Activated naive CD4-positive, alpha-beta T cell treated with anti-CD3 and anti-CD28 coated beads, Interleukin-2, amount 10 ng/mL, durations not matched to agents 7 days and 5 days (primary cell): ENCODE measurements around the gene UFC1.

Experiments
- CTCF ChIA-PET: fragments of 350-600 bp; sonication (Branson Sonifier 250); formaldehyde crosslinking; loops from one replicate; lab custom pipeline; 2021; ENCODE audit warnings: antibody characterized with exemption; lab: Charles Lee
- DNase-seq: peaks from one replicate; pipeline ENCODE4 v3.0.0-alpha.2; 2020
- H3K27ac Mint-ChIP-seq: one replicate; pipeline ENCODE4 v1.8.0; 2021; ENCODE audit warnings: mild to moderate bottlenecking, moderate library complexity, mixed read lengths
- H3K27me3 Mint-ChIP-seq: one replicate; pipeline ENCODE4 v1.8.0; 2021; ENCODE audit warnings: mild to moderate bottlenecking, mixed read lengths
- H3K36me3 Mint-ChIP-seq: one replicate; pipeline ENCODE4 v1.8.0; 2021; ENCODE audit warnings: mixed read lengths
- H3K4me1 Mint-ChIP-seq: one replicate; pipeline ENCODE4 v1.8.0; 2021; ENCODE audit warnings: mixed read lengths
- H3K4me3 Mint-ChIP-seq: one replicate; pipeline ENCODE4 v1.8.0; 2021; ENCODE audit warnings: mild to moderate bottlenecking, moderate library complexity, mixed read lengths
- H3K9me3 Mint-ChIP-seq: one replicate; pipeline ENCODE4 v1.8.0; 2021; ENCODE audit warnings: mixed read lengths

Gene UFC1

GRCh38 chr1:161168906-161169305 is 15.1 kb downstream of the UFC1 start:
- Mint-ChIP-seq H3K36me3 (peaks cover 39% of the 10 kb centered on the region), H3K4me1 (peaks cover 37% of the 10 kb centered on the region), H3K27ac (no peak overlapping the region), H3K27me3 (no peaks in the 10 kb centered on the region), H3K4me3 (peak overlapping the region; percentile 41), H3K9me3 (no peaks in the 10 kb centered on the region)
- no peak for DNase-seq
- CTCF ChIA-PET = interaction anchor here (0.7 to 1.0 kb wide), 3 partner anchors 57 to 216 kb away, joined by 3 read pairs; partner anchors contain the start of gene TOMM40L

DNA sequence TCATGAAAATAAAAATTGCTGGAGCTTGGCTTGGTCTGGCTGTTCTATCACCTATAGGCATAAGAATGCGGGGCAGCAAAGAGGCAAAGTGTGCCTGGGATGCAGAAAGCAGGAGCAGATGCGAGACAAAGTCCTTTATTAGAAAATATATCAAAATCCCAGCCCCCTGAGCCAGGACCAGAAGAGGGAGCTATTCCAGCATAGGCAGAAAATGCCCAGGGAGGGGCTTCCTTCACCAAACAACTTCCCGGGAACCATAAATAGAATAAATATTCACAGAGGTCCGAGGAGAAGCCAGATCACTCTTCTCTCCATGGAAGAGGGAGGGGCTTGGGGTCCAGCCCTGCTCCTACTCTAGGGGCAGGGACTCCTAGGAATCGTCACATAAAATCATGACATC is 17.4 kb downstream of the UFC1 start:
- CTCF ChIA-PET = interaction anchor here (1.2 to 1.7 kb wide), 3 partner anchors 11 to 210 kb away, joined by 3 to 6 read pairs (median 4); no protein-coding TSS in a partner anchor
- DNase-seq = no peak
- no peaks in the 10 kb centered on the region for H3K27me3 Mint-ChIP-seq
- peaks cover 56% of the 10 kb centered on the region for H3K36me3 Mint-ChIP-seq
- no peak overlapping the region for H3K27ac Mint-ChIP-seq
- no peaks in the 10 kb centered on the region for H3K9me3 Mint-ChIP-seq
- peaks cover 41% of the 10 kb centered on the region for H3K4me1 Mint-ChIP-seq
- no peak overlapping the region for H3K4me3 Mint-ChIP-seq

DNA sequence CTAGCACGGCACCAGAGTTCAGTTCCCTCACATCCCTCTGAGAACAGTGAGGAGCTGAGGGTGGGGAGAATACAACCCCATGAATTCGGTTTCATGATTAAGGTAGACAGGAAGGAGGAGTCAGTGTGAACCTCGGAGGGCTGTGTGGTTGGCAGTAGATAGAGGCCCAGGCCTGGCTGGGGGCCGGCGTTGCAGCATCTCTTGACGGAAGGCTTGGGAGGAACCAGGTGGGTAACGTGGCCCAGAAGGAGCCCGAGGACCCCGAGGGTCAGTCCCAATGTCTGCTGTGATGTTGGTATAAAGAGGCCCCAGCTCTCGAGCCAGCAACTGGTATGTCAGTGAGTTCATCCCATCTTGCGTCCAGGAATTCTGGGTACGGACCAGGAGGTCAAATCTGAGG is 17.9 kb downstream of the UFC1 start:
- DNase-seq = no peak
- Mint-ChIP-seq H3K9me3 (no peaks in the 10 kb centered on the region), H3K36me3 (peaks cover 61% of the 10 kb centered on the region), H3K4me1 (peaks cover 46% of the 10 kb centered on the region), H3K27ac (no peak overlapping the region), H3K27me3 (no peaks in the 10 kb centered on the region), H3K4me3 (no peak overlapping the region)
- CTCF ChIA-PET = interaction anchor here (1.3 to 1.7 kb wide), 2 partner anchors 10 to 210 kb away, joined by 4 to 6 read pairs; no protein-coding TSS in a partner anchor

- Mint-ChIP-seq H3K27ac (peak overlapping the region; percentile 9), H3K4me1 (peaks cover 47% of the 10 kb centered on the region), H3K4me3 (no peak overlapping the region), H3K9me3 (no peaks in the 10 kb centered on the region), H3K36me3 (peaks cover 59% of the 10 kb centered on the region), H3K27me3 (no peaks in the 10 kb centered on the region)
- CTCF ChIA-PET = no interaction called here
- DNase-seq = no peak
Observed at GRCh38 chr1:161172349-161172748, 18.6 kb downstream of the UFC1 start.

DNA sequence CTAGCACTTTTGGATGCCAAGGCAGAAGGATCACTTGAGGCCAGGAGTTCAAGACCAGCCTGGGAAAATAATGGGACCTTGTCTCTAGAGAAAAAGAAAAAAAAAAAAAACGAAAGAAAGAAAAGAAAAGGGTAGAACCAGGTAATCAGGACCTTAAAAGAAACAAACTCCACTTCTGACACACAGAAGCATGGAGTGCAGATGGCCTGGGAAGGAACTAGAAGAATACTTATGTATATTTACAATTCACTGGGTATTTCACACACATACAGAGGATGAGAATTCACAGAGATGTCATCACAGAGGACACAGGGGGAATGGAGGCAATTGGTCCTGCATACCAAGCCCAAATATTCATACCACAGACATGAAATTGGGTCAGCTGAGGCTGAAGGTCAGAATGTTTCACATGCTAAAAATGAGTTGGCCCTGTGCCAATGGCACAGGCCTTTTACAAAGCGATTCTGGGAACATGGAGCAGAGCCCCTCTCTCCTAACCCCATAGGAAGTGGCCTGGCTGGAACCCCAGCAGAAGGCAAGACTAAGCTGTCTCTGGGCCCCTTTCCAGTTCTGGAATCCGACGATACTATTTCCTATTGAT is 19.1 kb downstream of the UFC1 start:
- CTCF ChIA-PET = interaction anchor here (0.8 kb wide), 1 partner anchor 9 kb away, joined by 3 read pairs; no protein-coding TSS in a partner anchor
- H3K27ac Mint-ChIP-seq = peak overlapping the region; percentile 9
- no peak for DNase-seq

GRCh38 chr1:161173711-161174110 is 19.9 kb downstream of the UFC1 start:
- Mint-ChIP-seq H3K4me3 (no peak overlapping the region), H3K4me1 (peaks cover 46% of the 10 kb centered on the region), H3K27ac (no peak overlapping the region), H3K27me3 (no peaks in the 10 kb centered on the region), H3K9me3 (no peaks in the 10 kb centered on the region), H3K36me3 (peaks cover 57% of the 10 kb centered on the region)
- CTCF ChIA-PET = interaction anchor here (0.8 kb wide), 1 partner anchor 8 kb away, joined by 3 read pairs; no protein-coding TSS in a partner anchor
- DNase-seq = no peak

More for the DNA sequence above, 19.1 kb downstream of the UFC1 start:
- Mint-ChIP-seq H3K27me3 (no peaks in the 10 kb centered on the region), H3K9me3 (no peaks in the 10 kb centered on the region), H3K36me3 (peaks cover 59% of the 10 kb centered on the region), H3K4me3 (no peak overlapping the region), H3K4me1 (peaks cover 48% of the 10 kb centered on the region)

DNA sequence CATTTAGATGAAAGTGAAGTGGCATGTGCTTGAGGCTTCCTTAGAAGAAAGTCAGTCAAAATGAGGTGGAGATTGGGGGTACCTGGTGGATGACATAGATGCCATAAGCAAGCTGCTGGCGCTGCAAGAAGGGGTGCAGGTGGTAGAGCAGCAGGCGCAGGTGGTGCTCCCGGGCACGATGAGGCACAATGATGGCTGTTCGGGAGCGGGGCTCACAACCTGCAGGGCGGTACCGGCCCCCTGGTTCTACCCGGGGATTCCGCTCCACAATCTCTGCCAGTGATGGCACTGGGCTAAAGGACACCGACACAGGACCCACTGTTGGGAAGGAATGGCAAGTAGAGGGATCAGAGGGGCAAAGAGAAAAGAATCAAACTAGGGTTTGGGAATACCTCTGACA is 21.1 kb downstream of the UFC1 start:
- Mint-ChIP-seq H3K36me3 (peaks cover 51% of the 10 kb centered on the region), H3K4me3 (no peak overlapping the region), H3K27ac (peak overlapping the region; percentile 50), H3K27me3 (no peaks in the 10 kb centered on the region), H3K4me1 (peaks cover 50% of the 10 kb centered on the region), H3K9me3 (no peaks in the 10 kb centered on the region)
- DNase-seq = no peak
- CTCF ChIA-PET = interaction anchor here (1.1 to 3.0 kb wide), 2 partner anchors 11 to 50 kb away, joined by 3 to 12 read pairs; partner anchors contain the start of gene TOMM40L

DNA sequence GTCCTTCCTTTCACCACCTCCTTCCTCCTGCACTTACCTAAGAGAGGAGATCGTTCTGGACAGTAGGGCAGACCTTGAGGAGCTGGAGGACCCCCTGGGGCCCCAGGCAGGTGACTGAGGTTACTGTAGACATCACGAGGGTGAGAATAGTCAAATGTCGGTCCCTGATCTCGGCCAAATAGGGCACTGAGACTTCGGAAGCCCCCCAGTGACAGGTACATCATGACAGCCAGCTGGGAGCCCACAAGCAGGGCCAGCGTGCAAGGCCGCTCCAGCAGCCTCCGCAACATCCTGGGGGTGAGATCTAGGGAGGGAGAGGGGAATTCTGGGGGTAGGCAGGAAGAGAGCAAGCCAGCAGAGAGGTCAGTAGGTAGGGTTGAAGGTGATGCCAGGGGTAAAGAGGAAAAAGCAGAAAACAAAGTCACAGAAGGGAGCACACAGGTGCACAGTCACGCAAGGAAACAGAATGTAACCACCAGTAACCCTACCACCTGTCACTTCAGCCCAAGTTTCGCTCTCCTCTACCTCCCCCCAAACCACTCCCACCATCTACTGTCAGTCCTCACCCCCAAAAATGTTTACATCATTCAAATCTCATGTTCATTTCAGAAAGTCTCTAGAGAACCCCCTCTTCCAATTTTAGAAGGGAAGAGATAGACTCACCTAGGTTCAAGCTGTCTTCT is 22.1 kb downstream of the UFC1 start:
- CTCF ChIA-PET = interaction anchor here (0.9 to 3.0 kb wide), 4 partner anchors 8 to 49 kb away, joined by 3 to 12 read pairs (median 3); partner anchors contain the start of gene TOMM40L
- peak overlapping the region; percentile 94 for H3K4me3 Mint-ChIP-seq
- peaks cover 55% of the 10 kb centered on the region for H3K36me3 Mint-ChIP-seq
- H3K9me3 Mint-ChIP-seq = no peaks in the 10 kb centered on the region
- peaks cover 59% of the 10 kb centered on the region for H3K4me1 Mint-ChIP-seq
- DNase-seq = no peak
- peak overlapping the region; percentile 95 for H3K27ac Mint-ChIP-seq
- H3K27me3 Mint-ChIP-seq = no peaks in the 10 kb centered on the region

GRCh38 chr1:161176468-161177111 is 22.8 kb downstream of the UFC1 start:
- peaks cover 64% of the 10 kb centered on the region for H3K4me1 Mint-ChIP-seq
- peak overlapping the region; percentile 95 for H3K27ac Mint-ChIP-seq
- no peaks in the 10 kb centered on the region for H3K27me3 Mint-ChIP-seq
- H3K36me3 Mint-ChIP-seq = peaks cover 49% of the 10 kb centered on the region
- CTCF ChIA-PET = interaction anchor here (0.9 to 3.0 kb wide), 4 partner anchors 9 to 206 kb away, joined by 3 to 12 read pairs (median 4); partner anchors contain the start of gene TOMM40L
- no peaks in the 10 kb centered on the region for H3K9me3 Mint-ChIP-seq
- no peak for DNase-seq
- peak overlapping the region; percentile 94 for H3K4me3 Mint-ChIP-seq

DNA sequence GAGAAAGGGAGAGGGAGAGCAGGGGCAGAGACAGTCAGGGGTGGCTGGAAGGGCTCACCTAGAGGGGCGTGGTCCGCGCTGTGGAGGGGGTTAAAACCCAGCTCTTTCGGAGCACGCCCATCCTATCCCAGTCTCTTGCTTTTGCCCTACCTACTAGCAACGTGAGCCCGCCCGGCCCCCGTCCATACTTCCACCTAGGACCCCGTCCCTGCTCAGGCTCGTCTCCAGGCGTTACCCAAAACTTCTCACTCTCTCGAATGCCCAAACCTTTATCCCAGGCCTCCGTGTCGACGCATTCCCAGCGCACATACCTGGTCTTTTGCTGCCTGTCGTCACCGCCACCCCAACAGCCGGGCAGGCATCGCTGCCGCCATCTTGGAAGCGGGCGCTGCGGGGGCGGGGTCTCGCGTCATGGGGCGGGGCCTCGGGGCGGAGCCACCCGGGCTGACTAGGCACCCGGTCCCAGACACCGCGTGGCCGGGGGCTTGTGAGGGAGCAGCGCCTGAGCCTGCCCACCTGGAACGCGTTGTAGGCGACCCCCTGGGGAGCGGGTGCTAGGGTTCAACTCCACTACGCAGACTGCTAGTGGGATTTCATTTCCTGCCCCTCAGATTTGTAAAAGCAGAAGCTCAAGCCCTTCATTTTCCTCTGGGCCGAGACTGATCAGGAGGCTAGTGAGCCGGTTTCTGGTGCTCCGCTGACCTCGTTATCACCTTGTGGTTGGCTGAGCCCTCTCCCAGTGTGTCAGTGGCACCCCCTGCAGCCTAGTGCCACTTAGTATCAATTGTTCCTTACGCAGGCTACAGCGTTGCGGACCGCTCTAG is 23.5 kb downstream of the UFC1 start, which contains the start of gene B4GALT3:
TSS of gene B4GALT3 (minus strand) at position 396 of the 824 bp plus-strand sequence. CDS start 1,447 bp downstream, outside the sequence.
- CTCF ChIA-PET = interaction anchor here (0.6 to 3.0 kb wide), 5 partner anchors 9 to 205 kb away, joined by 3 to 12 read pairs (median 3); partner anchors contain the start of genes PPOX and TOMM40L
- DNase-seq = peak; percentile 96
- H3K4me1 Mint-ChIP-seq = peaks cover 72% of the 10 kb centered on the region
- H3K9me3 Mint-ChIP-seq = no peaks in the 10 kb centered on the region
- no peaks in the 10 kb centered on the region for H3K27me3 Mint-ChIP-seq
- peaks cover 48% of the 10 kb centered on the region for H3K36me3 Mint-ChIP-seq
- peak within 1 kb of the TSS; percentile 94 for H3K4me3 Mint-ChIP-seq
- peak within 1 kb of the TSS; percentile 95 for H3K27ac Mint-ChIP-seq

DNA sequence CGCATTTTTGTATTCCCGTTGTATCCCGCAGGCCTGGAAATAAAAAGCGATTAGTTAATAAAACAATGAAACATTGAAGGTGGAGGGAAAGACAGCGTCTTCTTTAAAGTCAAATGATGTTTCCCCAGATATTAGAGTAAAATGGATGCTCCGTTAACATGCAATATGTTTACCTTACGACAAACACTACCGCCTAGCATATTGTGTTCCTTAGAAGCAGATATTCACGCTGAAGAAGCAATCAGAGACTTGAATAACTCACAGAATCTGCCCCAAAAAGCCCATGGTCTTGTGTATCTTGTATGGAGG is 24.1 kb downstream of the UFC1 start:
- Mint-ChIP-seq H3K4me3 (peak overlapping the region; percentile 94), H3K27me3 (no peaks in the 10 kb centered on the region), H3K9me3 (no peaks in the 10 kb centered on the region), H3K27ac (peak overlapping the region; percentile 95), H3K4me1 (peaks cover 75% of the 10 kb centered on the region), H3K36me3 (peaks cover 45% of the 10 kb centered on the region)
- no peak for DNase-seq
- CTCF ChIA-PET = interaction anchor here (0.6 to 3.0 kb wide), 3 partner anchors 12 to 47 kb away, joined by 3 to 12 read pairs (median 3); partner anchors contain the start of genes PPOX and TOMM40L

DNA sequence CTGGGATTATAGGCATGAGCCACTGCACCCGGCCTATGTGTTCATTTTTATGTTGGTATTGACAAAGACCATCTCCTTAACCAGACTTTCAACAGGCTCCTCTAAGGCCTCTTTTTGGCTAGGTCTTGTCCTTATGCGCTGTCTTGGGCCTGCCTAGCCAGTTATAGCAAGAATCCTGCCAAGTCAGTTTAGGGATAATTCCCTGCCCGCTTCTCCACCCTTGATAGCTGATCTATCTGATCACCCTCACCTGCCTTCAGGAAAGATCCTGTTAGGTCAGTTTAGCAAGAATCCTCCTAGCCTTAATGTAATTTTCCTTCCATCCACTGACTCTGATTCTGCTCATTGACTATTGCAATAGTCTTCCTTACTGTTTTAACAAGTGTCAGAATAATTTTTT is 25.9 kb downstream of the UFC1 start:
- H3K36me3 Mint-ChIP-seq = peaks cover 31% of the 10 kb centered on the region
- H3K27me3 Mint-ChIP-seq = no peaks in the 10 kb centered on the region
- DNase-seq = no peak
- H3K27ac Mint-ChIP-seq = no peak overlapping the region
- no peak overlapping the region for H3K4me3 Mint-ChIP-seq
- CTCF ChIA-PET = interaction anchor here (1.3 to 4.9 kb wide), 6 partner anchors 10 to 203 kb away, joined by 3 to 48 read pairs (median 20); partner anchors contain the start of genes APOA2, PPOX and TOMM40L
- no peaks in the 10 kb centered on the region for H3K9me3 Mint-ChIP-seq
- H3K4me1 Mint-ChIP-seq = peaks cover 87% of the 10 kb centered on the region

DNA sequence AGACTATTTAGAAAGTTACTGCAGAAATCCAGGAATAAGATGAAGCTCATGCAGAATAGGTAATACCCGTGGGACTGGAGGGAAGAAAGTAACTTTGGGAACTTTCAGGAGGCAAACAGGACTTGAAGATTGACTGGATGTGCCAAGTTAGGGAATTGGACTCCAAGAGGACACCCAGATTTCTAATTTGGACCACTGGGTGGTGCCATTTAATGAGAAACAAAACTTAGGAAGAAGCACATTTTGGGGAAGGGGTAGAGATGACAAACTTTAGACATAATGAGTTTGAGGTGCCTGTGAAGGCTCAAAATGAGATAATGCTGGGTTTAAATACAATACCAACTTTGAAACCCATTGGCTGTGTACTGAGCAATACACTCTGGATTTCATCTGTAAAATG is 26.9 kb downstream of the UFC1 start:
- no peak for DNase-seq
- CTCF ChIA-PET = interaction anchor here (0.8 to 4.9 kb wide), 16 partner anchors 11 to 202 kb away, joined by 3 to 53 read pairs (median 4); partner anchors contain the start of genes APOA2, CFAP126, PPOX and TOMM40L
- Mint-ChIP-seq H3K4me1 (peaks cover 85% of the 10 kb centered on the region), H3K9me3 (no peaks in the 10 kb centered on the region), H3K4me3 (no peak overlapping the region), H3K27ac (peak overlapping the region; percentile 81), H3K36me3 (peaks cover 23% of the 10 kb centered on the region), H3K27me3 (no peaks in the 10 kb centered on the region)
